Measurements from ENCODE around the gene TEX35.

GRCh38 chr1:178531887-178532286 is 19.0 kb downstream of the TEX35 start:
- TF ChIP-seq CTCF (IDR thresholded peaks at IDR 0.05) (no peak), POLR2A (IDR thresholded peaks at IDR 0.05) (no peak)

All from uterus (tissue), 2 donors.